WTC11 (cell line): ENCODE results near the gene CNTNAP5. TPM values are rescaled to one million over a fixed set of nuclear protein-coding genes. Genes with fewer than 3 reads are reported as not detected.

Experiments used
- ATAC-seq: fragments of 200-7000 bp; cut with Tn5 transposase; 2 replicates; pipeline ENCODE4 v1.10.0; 2021; ENCODE audit warnings: mild to moderate bottlenecking, moderate library complexity
- CTCF ChIA-PET: fragments of 300-600 bp; sonication (Branson Sonifier 250); formaldehyde crosslinking; loops from one replicate; lab custom pipeline; 2021; ENCODE audit warnings: antibody characterized with exemption; lab: Charles Lee
- POLR2A ChIA-PET: fragments of 350-600 bp; sonication (Branson Sonifier 250); formaldehyde crosslinking; loops from one replicate; lab custom pipeline; 2021; ENCODE audit warnings: antibody characterized with exemption; lab: Charles Lee
- DNase-seq: peaks from one replicate; pipeline ENCODE4 v3.0.0; 2021; ENCODE audit warnings: low spot score
- H3K27ac Mint-ChIP-seq: 2 replicates; pipeline ENCODE4 v1.8.0; 2021; ENCODE audit warnings: mixed read lengths
- H3K27me3 Mint-ChIP-seq: 2 replicates; pipeline ENCODE4 v1.8.0; 2021; ENCODE audit warnings: low read depth, mild to moderate bottlenecking, moderate library complexity, mixed read lengths
- H3K36me3 Mint-ChIP-seq: 2 replicates; pipeline ENCODE4 v1.8.0; 2021; ENCODE audit warnings: mixed read lengths
- H3K4me1 Mint-ChIP-seq: 2 replicates; pipeline ENCODE4 v1.8.0; 2022; ENCODE audit warnings: mixed read lengths
- H3K4me3 Mint-ChIP-seq: 2 replicates; pipeline ENCODE4 v1.8.0; 2021; ENCODE audit warnings: mild to moderate bottlenecking, moderate library complexity, mixed read lengths
- H3K9me3 Mint-ChIP-seq: 2 replicates; pipeline ENCODE4 v1.8.0; 2021; ENCODE audit warnings: mixed read lengths
- CBFB ChIP-seq: sonication (generic); formaldehyde crosslinking; IDR thresholded peaks from 2 replicates; pipeline ENCODE4 v1.8.1; 2022; ENCODE audit warnings: mild to moderate bottlenecking, low read depth, missing genetic modification reagents
- CREM ChIP-seq: sonication (generic); formaldehyde crosslinking; IDR thresholded peaks from 2 replicates; pipeline ENCODE4 v1.8.1; 2022; ENCODE audit warnings: mild to moderate bottlenecking, missing genetic modification reagents, moderate library complexity
- FOXK1 ChIP-seq: sonication (generic); formaldehyde crosslinking; IDR thresholded peaks from 2 replicates; pipeline ENCODE4 v1.8.0; 2022; ENCODE audit warnings: mild to moderate bottlenecking, moderate library complexity, missing genetic modification reagents
- GRHL2 ChIP-seq: fragments of 250-450 bp; sonication (Bioruptor Pico); IDR thresholded peaks from 2 replicates; pipeline ENCODE4 v1.8.0; 2022; ENCODE audit warnings: mild to moderate bottlenecking, moderate library complexity; ENCODE audit not compliant: insufficient replicate concordance, severe bottlenecking
- MXD4 ChIP-seq: fragments of 250-450 bp; sonication (Bioruptor Pico); IDR thresholded peaks from 2 replicates; pipeline ENCODE4 v1.8.0; 2021; ENCODE audit warnings: mild to moderate bottlenecking, moderate library complexity, borderline replicate concordance
- NFYB ChIP-seq: sonication (generic); formaldehyde crosslinking; conservative IDR thresholded peaks from 2 replicates; pipeline ENCODE4 v1.8.0; 2022; ENCODE audit warnings: low read depth, missing genetic modification reagents
- NR2C2 ChIP-seq: sonication (generic); formaldehyde crosslinking; IDR thresholded peaks from 2 replicates; pipeline ENCODE4 v1.8.0; 2022; ENCODE audit warnings: mild to moderate bottlenecking, missing genetic modification reagents
- SMAD4 ChIP-seq: sonication (generic); formaldehyde crosslinking; IDR thresholded peaks from 2 replicates; pipeline ENCODE4 v1.8.0; 2022; ENCODE audit warnings: mild to moderate bottlenecking, missing genetic modification reagents
- ZNF423 ChIP-seq: fragments of 250-450 bp; sonication (Bioruptor Pico); IDR thresholded peaks from 2 replicates; pipeline ENCODE4 v2.1.2; 2022; ENCODE audit warnings: mild to moderate bottlenecking, moderate library complexity
- total RNA-seq: library from RNA; stranded (reverse); gene quantifications from 3 replicates; pipeline ENCODE4 v1.2.3, GENCODE V29; 2021
- TF ChIP-seq, protein P1 (sequence below): sonication (generic); formaldehyde crosslinking; IDR thresholded peaks from 2 replicates; pipeline ENCODE4 v1.8.1; 2022; ENCODE audit warnings: low read depth, missing genetic modification reagents, borderline replicate concordance
- TF ChIP-seq, protein P2 (sequence below): sonication (generic); formaldehyde crosslinking; IDR thresholded peaks from 2 replicates; pipeline ENCODE4 v1.8.1; 2023; ENCODE audit warnings: mild to moderate bottlenecking, missing genetic modification reagents, moderate library complexity
- TF ChIP-seq, protein P3 (sequence below): sonication (generic); formaldehyde crosslinking; IDR thresholded peaks from 2 replicates; pipeline ENCODE4 v1.8.1; 2023; ENCODE audit warnings: mild to moderate bottlenecking, missing genetic modification reagents, moderate library complexity
- TF ChIP-seq, protein P4 (sequence below): fragments of 250-450 bp; sonication (Bioruptor Pico); IDR thresholded peaks from 2 replicates; pipeline ENCODE4 v2.1.2; 2022; ENCODE audit warnings: mild to moderate bottlenecking, moderate library complexity
- TF ChIP-seq, protein P5 (sequence below): fragments of 250-450 bp; sonication (Bioruptor Pico); IDR thresholded peaks from 2 replicates; pipeline ENCODE4 v1.8.0; 2021; ENCODE audit warnings: mild to moderate bottlenecking
- TF ChIP-seq, protein P6 (sequence below): fragments of 250-450 bp; sonication (Bioruptor Pico); IDR thresholded peaks from 2 replicates; pipeline ENCODE4 v1.9.0; 2021; ENCODE audit warnings: mild to moderate bottlenecking, borderline replicate concordance

CNTNAP5 gene
- total RNA-seq, 1 experiment from 2014 or later, result 0.22 TPM

DNA sequence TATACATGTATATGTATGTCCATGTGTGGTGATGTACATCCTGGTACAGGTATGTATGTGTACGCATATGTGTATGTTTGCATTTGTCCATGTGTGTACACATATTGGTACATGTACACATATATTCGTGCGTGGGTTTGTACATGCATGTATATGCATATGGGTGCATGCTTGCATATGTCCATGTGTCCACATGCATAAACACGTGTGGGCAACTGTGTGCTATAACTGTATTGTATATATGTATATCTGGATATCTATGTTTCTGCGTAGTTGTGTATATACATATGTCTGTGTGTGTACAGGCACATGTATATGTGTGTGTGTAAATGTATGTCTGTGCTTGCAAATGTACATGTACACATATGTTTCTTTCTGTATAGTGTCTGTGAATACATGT is 858.5 kb downstream of the CNTNAP5 start:
- no peak for DNase-seq
- ChIA-PET CTCF (no interaction called here), POLR2A (no interaction called here)
- H3K36me3 Mint-ChIP-seq, result peaks cover 19% of the 10 kb centered on the region
- H3K4me3 Mint-ChIP-seq, result no peak overlapping the region
- no peak for TF ChIP-seq FOXK1 (CRISPR knock-in tag)
- no peak for TF ChIP-seq CREM (CRISPR knock-in tag)
- no peak for TF ChIP-seq SMAD4 (CRISPR knock-in tag)
- TF ChIP-seq, protein P1, sequence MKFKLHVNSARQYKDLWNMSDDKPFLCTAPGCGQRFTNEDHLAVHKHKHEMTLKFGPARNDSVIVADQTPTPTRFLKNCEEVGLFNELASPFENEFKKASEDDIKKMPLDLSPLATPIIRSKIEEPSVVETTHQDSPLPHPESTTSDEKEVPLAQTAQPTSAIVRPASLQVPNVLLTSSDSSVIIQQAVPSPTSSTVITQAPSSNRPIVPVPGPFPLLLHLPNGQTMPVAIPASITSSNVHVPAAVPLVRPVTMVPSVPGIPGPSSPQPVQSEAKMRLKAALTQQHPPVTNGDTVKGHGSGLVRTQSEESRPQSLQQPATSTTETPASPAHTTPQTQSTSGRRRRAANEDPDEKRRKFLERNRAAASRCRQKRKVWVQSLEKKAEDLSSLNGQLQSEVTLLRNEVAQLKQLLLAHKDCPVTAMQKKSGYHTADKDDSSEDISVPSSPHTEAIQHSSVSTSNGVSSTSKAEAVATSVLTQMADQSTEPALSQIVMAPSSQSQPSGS (CRISPR knock-in tag), result no peak
- TF ChIP-seq MXD4 (CRISPR knock-in tag), result no peak
- no peak for TF ChIP-seq NR2C2 (CRISPR knock-in tag)
- no peak for TF ChIP-seq GRHL2 (CRISPR knock-in tag)
- no peak for TF ChIP-seq CBFB (CRISPR knock-in tag)
- TF ChIP-seq, protein P2, sequence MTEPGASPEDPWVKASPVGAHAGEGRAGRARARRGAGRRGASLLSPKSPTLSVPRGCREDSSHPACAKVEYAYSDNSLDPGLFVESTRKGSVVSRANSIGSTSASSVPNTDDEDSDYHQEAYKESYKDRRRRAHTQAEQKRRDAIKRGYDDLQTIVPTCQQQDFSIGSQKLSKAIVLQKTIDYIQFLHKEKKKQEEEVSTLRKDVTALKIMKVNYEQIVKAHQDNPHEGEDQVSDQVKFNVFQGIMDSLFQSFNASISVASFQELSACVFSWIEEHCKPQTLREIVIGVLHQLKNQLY (CRISPR knock-in tag), result no peak
- TF ChIP-seq, protein P3, sequence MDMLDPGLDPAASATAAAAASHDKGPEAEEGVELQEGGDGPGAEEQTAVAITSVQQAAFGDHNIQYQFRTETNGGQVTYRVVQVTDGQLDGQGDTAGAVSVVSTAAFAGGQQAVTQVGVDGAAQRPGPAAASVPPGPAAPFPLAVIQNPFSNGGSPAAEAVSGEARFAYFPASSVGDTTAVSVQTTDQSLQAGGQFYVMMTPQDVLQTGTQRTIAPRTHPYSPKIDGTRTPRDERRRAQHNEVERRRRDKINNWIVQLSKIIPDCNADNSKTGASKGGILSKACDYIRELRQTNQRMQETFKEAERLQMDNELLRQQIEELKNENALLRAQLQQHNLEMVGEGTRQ (CRISPR knock-in tag), result no peak
- TF ChIP-seq, protein P4, sequence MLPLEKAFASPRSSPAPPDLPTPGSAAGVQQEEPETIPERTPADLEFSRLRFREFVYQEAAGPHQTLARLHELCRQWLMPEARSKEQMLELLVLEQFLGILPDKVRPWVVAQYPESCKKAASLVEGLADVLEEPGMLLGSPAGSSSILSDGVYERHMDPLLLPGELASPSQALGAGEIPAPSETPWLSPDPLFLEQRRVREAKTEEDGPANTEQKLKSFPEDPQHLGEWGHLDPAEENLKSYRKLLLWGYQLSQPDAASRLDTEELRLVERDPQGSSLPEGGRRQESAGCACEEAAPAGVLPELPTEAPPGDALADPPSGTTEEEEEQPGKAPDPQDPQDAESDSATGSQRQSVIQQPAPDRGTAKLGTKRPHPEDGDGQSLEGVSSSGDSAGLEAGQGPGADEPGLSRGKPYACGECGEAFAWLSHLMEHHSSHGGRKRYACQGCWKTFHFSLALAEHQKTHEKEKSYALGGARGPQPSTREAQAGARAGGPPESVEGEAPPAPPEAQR (CRISPR knock-in tag), result no peak
- TF ChIP-seq, protein P5, sequence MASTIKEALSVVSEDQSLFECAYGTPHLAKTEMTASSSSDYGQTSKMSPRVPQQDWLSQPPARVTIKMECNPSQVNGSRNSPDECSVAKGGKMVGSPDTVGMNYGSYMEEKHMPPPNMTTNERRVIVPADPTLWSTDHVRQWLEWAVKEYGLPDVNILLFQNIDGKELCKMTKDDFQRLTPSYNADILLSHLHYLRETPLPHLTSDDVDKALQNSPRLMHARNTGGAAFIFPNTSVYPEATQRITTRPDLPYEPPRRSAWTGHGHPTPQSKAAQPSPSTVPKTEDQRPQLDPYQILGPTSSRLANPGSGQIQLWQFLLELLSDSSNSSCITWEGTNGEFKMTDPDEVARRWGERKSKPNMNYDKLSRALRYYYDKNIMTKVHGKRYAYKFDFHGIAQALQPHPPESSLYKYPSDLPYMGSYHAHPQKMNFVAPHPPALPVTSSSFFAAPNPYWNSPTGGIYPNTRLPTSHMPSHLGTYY, result no peak
- H3K27me3 Mint-ChIP-seq, result no peaks in the 10 kb centered on the region
- H3K27ac Mint-ChIP-seq, result no peak overlapping the region
- H3K4me1 Mint-ChIP-seq, result peaks cover 11% of the 10 kb centered on the region
- H3K9me3 Mint-ChIP-seq, result peaks cover 40% of the 10 kb centered on the region
- ATAC-seq, result no peak

DNA sequence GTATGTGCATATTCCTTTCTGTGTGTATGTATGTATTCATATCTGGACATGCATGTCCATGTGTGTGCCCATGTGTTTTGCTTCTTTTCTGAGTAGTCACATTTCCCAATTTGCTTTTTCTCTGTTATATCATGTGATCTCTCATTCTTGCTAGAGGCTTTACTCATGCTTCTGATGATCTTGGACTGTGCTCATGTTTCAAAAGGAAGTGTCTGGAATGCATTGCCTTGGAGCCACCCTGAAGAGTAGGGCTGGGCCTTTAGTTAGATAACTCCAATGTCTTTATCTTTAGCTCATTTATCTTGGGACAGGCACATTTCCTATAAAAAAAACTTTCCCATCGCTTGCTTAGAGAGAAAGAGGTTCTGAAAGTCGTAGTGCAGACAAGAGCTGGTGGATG is 859.2 kb downstream of the CNTNAP5 start:
- ChIA-PET CTCF (no interaction called here), POLR2A (no interaction called here)
- DNase-seq (no peak), ATAC-seq (no peak)
- Mint-ChIP-seq H3K36me3 (peaks cover 19% of the 10 kb centered on the region), H3K4me3 (no peak overlapping the region), H3K27ac (no peak overlapping the region), H3K9me3 (peaks cover 36% of the 10 kb centered on the region), H3K27me3 (no peaks in the 10 kb centered on the region), H3K4me1 (peaks cover 11% of the 10 kb centered on the region)
- TF ChIP-seq, protein P4 (CRISPR knock-in tag), result no peak
- TF ChIP-seq, protein P6, sequence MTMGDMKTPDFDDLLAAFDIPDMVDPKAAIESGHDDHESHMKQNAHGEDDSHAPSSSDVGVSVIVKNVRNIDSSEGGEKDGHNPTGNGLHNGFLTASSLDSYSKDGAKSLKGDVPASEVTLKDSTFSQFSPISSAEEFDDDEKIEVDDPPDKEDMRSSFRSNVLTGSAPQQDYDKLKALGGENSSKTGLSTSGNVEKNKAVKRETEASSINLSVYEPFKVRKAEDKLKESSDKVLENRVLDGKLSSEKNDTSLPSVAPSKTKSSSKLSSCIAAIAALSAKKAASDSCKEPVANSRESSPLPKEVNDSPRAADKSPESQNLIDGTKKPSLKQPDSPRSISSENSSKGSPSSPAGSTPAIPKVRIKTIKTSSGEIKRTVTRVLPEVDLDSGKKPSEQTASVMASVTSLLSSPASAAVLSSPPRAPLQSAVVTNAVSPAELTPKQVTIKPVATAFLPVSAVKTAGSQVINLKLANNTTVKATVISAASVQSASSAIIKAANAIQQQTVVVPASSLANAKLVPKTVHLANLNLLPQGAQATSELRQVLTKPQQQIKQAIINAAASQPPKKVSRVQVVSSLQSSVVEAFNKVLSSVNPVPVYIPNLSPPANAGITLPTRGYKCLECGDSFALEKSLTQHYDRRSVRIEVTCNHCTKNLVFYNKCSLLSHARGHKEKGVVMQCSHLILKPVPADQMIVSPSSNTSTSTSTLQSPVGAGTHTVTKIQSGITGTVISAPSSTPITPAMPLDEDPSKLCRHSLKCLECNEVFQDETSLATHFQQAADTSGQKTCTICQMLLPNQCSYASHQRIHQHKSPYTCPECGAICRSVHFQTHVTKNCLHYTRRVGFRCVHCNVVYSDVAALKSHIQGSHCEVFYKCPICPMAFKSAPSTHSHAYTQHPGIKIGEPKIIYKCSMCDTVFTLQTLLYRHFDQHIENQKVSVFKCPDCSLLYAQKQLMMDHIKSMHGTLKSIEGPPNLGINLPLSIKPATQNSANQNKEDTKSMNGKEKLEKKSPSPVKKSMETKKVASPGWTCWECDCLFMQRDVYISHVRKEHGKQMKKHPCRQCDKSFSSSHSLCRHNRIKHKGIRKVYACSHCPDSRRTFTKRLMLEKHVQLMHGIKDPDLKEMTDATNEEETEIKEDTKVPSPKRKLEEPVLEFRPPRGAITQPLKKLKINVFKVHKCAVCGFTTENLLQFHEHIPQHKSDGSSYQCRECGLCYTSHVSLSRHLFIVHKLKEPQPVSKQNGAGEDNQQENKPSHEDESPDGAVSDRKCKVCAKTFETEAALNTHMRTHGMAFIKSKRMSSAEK, result no peak
- TF ChIP-seq, protein P5, result no peak
- TF ChIP-seq ZNF423 (CRISPR knock-in tag) (no peak), NFYB (CRISPR knock-in tag) (no peak), CBFB (CRISPR knock-in tag) (no peak)
